GM04504 (cell line): Measurements from ENCODE around the gene BEAN1.

ENCODE experiments used
- DNase-seq: peaks from one replicate; pipeline ENCODE4 v3.0.0-alpha.2; 2012; ENCODE audit warnings: low read depth

BEAN1 gene, protein sequence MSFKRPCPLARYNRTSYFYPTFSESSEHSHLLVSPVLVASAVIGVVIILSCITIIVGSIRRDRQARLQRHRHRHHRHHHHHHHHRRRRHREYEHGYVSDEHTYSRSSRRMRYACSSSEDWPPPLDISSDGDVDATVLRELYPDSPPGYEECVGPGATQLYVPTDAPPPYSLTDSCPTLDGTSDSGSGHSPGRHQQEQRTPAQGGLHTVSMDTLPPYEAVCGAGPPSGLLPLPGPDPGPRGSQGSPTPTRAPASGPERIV

DNA sequence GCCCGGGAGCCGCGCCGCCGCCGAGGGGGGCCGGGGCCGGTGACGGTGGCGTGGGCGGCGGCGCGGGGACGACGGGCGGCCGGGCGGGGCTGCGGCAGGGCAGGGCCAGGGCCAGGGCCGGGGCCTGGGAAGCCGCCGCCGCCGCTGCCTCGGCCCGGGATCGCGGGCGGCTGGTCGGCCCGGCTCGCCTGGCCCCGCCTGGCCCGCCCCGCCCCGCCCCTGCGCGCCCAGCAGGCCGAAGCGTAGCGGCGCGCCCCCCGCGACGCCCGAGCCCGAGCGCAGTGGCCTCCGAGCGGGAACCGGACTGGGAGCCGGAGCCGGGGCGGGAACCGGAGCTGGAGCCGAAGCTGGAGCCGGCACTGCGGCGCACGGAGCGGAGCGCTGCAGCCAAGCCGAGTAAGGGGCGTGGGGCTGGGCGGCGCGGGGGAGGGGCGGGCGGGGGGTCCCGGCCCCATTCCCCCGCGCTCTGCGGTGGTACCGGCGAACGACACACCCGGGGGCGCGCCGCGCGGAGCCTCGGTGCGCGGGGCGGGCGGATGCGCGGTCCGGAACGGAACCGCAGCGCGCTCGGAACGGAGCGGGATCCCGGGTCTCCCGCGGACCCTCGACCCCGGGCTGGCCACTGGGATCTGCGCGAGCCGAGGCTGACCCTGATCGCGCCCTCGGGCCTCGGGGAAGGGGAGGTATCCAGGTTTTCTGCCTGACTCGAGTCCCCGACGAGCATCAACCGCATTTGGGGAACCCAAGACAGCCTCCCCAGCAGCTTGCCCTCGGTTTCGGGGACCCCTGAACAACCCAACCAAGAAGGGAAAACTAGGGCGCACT is at the start of gene BEAN1:
BEAN1 (plus strand) TSS at position 260 of the 825 bp plus-strand sequence. CDS start 10,382 bp downstream, outside the sequence.
- DNase-seq: no peak

DNA sequence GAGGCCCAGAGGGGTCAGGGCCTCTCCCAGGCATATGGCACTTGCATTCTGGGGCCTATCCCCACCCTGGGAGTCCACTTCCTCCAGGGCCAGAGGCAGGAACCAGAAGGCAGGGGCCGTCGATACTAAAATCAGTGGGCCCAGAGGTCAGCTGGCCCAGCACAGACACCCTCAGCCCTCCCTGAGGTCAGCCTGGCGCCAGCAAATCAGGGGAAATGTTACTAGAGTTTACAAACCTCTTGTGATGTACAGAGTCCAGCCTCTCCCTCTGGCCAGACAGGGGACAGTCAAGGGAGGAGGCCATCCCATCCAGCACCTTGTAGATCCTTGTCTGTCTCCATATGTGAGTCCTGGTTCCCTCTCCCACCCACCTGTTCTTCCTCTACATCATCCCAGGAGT is 49.8 kb upstream of the BEAN1 start:
- no peak for DNase-seq

- no peak for DNase-seq
Observed at GRCh38 chr16:66378741-66379570, 48.1 kb upstream of the BEAN1 start.

DNA sequence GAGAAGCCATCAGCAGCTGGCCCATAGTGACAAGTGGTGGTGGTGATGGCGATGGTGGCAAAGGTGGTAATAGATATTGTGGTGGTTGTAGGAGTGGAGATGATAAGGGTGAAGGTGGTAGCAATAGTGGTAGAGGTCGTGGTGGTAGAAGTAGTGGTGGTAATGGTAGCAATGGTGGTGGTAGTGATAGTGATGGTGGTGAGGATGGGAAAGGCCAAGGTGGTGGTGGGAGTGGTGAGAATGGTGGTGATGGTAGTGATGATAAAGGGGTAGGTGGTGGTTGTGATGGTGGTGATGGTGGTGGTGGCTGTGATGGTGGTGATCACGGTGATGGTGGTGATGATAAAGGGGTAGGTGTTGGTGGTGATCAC is 47.5 kb upstream of the BEAN1 start:
- no peak for DNase-seq

- DNase-seq: no peak
Observed at GRCh38 chr16:66380421-66380820, 46.7 kb upstream of the BEAN1 start.

DNA sequence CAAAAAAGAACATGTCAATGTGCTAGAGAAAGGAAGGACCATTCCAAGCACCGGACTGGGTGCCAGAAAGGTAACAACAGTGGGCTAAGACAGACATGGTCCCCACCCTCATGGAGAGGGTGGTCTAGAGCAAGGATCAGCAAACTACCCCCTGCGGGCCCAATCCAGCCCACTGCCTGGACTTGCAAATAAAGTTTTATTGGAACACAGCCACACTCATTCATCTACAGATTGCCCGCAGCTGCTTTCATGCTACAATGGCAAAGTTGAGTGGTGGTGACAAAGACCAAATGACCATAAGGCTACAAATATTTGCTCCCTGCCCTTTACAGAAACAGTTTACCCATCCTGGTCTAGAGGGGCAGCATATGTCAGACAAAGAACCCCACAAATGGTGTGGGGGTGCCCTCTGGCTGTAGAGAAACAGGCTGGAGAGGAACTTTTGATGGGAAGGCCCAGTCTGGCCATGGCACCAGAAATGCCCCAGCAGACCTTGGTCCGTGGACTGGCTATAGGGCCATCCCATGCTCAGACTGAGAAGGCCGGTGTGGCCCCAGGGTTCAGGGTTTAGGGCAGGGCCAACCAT is 45.4 kb upstream of the BEAN1 start:
- DNase-seq: no peak

GRCh38 chr16:66382171-66382965 is 44.7 kb upstream of the BEAN1 start:
- DNase-seq: peak; percentile 40

- no peak for DNase-seq
Observed at GRCh38 chr16:66382966-66383299, 44.2 kb upstream of the BEAN1 start.

- DNase-seq: no peak
Observed at GRCh38 chr16:66383551-66383950, 43.5 kb upstream of the BEAN1 start.

DNA sequence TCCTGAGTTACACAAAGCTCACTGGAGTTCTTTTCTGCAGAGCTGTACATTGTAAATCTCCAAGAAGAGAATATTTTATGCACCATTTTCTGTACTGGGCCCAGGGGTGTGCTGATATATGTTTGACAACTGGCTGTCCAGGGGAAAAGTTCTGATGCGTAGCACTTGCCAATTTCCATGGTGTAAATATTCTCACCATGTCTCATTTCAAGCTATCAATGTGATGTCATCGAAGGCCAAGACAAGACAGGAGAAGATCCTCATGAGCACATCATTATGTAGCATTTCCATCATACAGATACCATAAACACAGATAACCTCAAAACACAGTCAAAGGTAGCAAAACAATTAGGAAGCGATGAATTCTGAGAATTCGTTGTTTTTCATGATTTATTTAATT is 41.7 kb upstream of the BEAN1 start:
- no peak for DNase-seq

GRCh38 chr16:66386629-66387622 is 40.2 kb upstream of the BEAN1 start:
- DNase-seq: no peak

GRCh38 chr16:66387817-66388332 is 39.2 kb upstream of the BEAN1 start:
- no peak for DNase-seq

DNA sequence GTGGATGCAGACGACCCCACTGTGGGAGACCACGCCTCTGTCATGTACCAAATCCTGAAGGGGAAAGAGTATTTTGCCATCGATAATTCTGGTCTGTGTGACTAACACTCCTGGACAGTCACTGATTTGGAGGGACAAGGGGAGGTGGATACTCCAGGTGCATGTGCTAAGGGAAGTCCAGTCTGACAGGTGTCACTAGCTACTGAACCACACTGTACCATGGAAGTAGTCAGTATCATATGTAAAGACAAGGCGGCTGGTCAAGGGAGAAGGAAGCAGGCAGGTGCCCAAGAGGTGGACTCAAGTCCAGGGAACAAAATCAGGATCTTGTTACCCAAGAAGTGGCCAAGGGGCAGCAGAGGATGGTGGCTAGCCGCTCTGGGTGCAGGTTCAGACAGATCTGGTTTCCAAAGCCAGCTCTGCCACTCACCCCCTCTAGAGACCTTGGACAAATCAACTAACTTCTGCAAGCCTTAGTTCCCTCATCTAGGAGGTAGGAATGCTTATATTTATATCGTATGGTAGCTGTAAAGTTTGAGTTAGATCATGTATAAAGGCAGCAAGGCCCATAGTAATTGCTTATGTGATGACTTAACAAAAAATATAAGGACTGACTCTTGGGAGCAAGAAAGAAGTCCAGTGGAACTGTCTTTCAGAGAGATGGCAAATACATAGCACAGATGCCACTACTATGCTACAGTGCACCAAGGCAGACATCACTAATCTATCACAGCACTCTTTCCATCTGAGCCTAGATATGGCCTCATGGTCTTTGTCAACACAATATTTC is 38.5 kb upstream of the BEAN1 start:
- DNase-seq: no peak

GRCh38 chr16:66389256-66390176 is 37.6 kb upstream of the BEAN1 start:
- no peak for DNase-seq

DNA sequence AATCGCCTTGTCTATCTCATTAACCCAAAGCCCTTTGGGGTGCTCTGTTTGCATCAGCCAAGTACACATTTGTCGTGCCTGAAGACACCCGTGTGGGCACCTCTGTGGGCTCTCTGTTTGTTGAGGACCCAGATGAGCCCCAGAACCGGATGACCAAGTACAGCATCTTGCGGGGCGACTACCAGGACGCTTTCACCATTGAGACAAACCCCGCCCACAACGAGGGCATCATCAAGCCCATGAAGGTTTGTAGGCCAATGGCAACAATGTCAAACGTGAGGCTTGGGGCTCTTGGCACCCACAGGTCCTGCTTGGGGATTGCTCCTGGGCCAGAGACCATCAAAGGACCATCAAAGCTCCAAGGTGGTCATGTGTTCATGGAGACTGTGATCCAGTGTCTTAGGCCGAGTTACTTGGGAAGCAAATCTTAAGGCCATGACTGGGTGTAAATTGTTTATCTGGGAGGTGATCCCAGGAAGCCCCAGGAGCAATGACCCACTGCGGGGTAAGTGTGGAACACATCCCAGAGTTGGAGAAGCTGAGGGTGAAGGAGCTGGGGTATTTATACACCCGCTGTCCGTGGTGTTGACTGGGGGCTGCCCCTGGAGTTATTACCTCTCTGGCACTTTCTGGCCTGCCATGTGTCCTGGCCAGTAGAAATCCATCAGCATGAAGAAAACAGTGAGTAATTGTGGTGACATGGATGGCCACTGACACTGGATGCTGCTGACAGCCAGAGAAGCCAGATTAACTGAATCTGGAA is 36.6 kb upstream of the BEAN1 start:
- no peak for DNase-seq

DNA sequence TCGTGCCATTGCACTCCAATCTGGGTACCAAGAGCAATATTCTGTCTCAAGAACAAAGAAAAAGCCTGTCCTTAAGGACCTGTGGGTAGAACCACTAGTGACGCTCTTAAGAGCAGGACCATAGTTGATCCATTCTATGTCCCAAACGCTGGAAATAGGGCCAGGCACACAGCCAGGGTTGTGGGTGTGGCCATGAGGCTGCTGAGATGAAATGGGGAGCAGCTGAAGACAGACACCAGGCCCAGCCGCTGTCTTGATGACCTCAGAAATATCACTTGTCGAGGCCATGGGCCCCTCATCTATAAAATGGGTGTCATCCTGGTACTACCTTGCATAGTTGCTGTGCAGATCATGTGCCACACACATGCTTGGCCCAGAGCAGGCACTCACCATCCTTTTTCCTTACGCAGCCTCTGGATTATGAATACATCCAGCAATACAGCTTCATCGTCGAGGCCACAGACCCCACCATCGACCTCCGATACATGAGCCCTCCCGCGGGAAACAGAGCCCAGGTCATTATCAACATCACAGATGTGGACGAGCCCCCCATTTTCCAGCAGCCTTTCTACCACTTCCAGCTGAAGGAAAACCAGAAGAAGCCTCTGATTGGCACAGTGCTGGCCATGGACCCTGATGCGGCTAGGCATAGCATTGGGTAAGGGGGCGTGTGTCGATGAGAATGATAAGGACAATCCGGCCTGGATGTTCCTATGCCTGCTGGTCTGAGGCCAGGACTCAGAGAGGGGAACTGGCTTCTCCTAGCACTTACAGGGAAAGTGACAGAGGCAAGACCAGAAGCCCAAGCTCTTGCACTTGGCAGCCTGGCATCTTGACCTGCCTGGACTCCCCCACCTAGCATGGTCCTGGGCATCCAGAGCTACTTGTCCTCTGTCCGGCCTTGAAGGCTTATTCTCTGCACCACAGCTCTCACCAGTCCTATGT is 35.1 kb upstream of the BEAN1 start:
- DNase-seq: no peak
